NCI-H345 (cell line): ENCODE measurements around the gene RAD52.

Experiments used
- DNase-seq: peaks from one replicate; lab custom pipeline; 2025; lab: John Stamatoyannopoulos, UW

The RAD52 gene

DNA sequence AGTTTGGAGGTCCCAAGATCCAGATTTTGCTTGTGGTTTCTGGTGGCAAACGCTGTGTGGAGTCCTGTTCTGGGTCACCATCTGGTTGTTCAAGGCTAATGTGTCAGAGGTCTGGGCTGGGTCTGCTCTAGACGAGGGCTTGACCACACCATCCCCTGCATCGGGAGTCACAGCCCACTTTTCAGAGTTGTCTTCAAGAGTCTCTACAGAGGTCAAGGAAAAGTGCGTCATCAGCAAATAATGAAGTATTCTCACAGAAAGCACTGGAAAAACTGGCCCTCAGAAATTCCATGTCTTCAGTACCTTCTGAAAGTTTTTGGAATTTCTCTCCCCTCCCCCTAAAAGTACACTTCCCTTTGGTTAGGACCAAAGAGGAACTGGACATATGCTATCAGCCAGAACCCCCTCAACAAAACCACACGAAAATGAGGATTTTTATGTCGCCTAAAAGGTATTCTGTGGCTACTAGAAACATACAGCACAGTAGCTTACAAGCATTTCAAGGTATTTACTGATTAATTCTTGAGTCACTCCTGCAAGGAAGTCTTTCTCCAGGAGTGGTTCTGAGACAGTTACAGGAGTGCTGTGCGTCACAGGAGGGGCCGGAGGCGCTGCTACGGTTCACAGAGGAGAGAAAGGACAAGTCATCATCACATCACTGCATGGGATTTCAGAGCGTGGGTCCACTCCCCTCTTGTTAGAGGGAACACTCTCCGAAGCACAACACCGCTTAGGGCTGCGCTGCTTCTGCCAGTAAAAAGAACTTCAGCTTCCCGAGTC lies 35.4 kb downstream of the RAD52 start:
- DNase-seq: no peak

DNA sequence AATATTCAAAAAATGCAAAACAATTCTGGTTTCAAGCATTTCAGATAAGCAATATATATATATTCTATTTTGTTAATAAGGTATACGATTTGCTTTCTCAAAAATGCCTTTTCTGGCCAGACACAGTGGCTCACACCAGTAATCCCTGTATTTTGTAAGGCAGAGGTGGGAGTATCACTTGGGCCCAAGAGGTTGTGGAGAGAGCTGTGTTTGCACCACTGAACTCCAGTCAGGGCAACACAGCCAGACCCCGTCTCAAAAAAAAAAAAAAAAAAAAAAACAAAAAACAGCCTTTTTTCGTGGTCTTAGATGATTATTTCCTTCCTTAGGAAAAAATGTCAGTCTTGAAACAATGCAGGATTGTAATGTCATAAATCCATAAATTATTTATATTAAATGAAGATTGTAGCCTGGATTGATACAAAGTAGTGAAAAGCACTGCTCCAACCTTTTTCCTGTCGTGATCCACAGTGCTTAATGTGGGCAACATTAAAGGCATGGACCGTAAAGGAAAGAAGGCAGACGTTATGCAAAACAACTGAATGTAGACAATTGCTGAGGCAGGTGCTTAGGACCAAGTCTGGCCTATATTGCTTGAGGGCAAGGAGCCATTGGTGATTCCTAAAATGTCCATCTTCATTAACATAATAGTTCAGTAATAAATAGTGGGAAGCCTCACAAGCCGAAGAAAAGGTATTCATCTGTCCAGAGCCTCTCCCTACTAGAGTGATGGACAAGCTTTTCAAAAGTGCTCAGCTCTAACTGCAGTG lies 36.8 kb downstream of the RAD52 start:
- no peak for DNase-seq

DNA sequence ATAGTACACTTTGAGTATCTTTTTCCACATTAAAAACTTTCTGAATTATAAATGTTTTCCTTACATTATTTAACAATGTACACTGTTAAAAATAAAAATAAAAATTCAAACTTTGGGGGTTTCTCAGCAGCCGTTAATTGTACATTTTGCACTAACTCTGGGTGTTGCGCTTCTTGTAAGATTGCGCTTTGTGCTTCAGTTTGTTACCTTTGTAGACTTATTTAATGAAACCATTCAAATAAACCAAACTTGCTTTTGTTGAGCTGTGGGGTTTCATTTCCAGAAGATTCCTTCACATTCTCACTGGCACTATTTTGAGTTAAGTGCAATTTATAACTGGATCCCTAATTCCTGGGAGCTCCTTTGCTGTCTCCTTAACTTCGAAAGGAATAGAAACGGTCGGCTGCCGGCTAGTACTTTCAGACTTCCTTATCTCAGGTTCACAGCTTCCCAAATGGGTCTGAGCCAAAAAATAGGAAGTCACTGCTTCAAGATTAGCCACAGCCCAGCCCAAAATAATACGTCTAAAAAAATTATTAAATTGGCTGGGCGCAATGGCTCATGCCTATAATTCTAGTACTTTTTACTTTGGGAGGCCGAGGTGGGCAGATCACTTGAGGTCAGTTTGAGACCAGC lies 38.2 kb downstream of the RAD52 start:
- DNase-seq: no peak

DNA sequence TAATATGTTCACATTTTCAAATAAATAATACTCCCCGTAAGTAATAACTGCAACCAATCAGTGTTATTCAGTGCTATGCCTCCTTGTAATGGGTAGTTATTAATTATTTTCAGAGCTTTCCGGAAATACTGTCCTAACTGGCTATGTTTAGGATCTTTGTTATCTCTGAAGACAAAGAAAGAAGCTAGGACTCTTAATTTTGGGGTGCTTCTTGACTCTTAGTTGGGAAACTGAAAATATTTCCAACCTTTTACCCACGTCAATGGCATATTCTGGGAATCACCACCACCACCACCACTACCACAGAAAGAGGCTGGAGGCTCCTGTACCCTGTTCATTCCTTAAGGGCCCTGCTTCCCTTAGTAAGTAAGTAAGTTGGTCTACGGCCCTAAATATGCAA lies 39.1 kb downstream of the RAD52 start:
- DNase-seq: no peak

DNA sequence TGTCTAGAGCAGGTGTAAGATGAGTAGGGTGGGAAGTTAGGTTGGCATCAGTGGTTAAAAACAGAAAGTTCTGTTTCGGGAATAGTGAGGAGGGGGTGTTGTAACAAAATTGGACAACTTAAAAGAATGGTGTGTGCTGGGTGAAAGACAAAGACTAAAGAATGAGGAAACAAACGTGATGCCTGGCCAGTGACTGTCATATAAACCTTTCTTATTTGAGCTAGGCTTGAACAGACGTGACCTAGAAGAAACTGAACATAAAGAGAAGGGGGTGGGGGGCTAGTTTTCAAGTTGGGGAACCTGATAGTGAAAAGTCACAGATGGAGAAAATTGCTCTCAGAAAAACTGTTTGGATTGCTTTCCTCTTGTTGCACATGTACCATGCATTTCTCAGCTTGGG lies 39.6 kb downstream of the RAD52 start:
- DNase-seq: no peak

- DNase-seq: no peak
Measured at GRCh38 chr12:907413-908185, 41.9 kb downstream of the RAD52 start.

DNA sequence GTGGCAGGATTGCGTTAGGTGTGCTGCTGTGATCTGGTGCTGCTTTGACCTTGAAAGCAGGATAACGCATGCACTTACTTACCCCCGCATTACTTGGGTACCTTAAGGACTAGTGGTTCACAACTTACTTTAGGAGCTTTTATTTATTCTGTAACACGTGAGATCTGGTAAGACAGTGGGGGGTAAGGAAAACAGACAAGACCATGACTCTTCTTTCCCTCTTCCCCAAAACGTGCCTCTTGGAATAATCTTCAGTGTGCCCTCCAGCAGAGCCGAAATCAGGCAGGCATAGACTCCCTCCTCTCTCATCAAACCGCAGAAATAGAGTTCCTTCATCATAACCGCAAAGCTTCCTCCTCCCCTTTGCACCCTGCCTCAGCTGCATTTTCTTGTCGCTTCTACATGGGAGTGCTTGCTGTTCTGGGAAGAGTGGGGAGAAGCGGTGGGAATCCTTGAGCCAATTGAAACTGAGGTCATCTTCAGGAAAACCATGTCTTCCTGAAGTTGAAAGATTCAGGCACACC lies 43.4 kb downstream of the RAD52 start:
- DNase-seq: no peak

DNA sequence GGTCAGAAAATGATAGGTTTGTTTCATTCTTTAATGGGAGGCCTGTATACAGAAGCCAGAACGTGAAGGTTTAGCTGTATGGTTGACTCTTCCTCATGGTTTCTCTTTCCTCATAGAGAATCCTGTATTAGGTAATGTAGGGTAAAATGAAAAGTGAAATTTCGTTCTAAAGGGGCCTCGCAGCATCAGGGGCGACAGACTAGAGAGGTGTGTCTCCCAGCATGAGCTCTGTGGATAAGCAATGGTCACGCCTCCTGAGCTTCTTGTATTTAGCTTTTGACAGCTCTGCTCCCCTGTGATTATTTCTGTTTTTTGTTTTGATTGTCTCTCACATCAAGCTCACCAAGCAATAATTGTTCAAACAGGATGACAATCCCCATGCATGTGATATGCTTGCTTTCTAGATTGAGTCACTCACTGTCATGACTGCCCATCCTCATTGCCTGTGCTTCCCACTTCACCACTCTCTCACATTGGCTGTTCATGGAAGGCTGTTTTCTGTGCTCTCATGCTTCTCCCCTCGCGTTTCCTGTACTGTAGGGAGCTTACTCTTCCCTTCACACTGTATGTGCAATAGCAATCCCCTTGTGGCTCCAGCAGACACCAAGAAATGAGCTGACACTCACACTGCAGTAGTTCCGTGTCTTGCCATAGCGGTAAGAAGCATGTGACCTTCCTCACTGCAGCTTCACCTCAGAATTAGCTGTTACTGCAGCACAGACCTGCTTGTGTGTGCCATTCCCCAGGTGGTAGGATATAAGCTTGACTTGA lies 44.0 kb downstream of the RAD52 start:
- no peak for DNase-seq

DNA sequence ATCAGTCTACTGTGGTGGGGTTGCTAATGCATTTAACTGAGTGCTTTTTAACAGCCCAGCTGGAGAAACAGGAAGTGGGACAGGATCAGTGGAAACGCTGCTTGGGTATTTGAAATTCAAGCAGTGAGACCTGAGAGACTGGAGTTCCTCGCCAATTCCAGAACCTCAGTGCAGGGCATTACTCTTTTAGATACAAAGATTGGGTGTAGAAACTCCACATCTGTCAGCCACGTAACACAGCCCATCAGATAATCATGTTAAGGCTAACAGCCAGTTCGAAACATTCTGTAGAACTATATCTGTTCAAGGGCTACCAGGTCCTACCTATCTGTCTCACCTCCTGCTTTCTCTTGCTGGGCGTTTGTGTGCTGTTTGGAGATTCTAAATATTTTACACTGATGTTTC lies 45.5 kb downstream of the RAD52 start:
- no peak for DNase-seq

GRCh38 chr12:903055-903454 lies 46.4 kb downstream of the RAD52 start:
- DNase-seq: no peak

- DNase-seq: no peak
Measured at GRCh38 chr12:902581-902980, 46.9 kb downstream of the RAD52 start.

DNA sequence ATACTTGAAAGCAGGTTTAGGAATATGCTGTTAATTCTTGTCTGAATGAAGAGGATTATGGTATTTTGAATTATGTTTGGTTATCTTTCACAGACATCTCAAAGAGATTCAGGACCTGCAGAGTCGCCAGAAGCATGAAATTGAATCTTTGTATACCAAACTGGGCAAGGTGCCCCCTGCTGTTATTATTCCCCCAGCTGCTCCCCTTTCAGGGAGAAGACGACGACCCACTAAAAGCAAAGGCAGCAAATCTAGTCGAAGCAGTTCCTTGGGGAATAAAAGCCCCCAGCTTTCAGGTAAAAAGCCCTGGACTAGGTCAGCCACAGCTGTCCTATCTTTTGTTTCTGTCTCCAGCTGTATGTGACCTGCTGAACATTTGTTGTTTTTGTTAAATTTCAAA lies 52.1 kb downstream of the RAD52 start:
- DNase-seq: no peak

- DNase-seq: no peak
Measured at GRCh38 chr12:896031-896430, 53.5 kb downstream of the RAD52 start.

DNA sequence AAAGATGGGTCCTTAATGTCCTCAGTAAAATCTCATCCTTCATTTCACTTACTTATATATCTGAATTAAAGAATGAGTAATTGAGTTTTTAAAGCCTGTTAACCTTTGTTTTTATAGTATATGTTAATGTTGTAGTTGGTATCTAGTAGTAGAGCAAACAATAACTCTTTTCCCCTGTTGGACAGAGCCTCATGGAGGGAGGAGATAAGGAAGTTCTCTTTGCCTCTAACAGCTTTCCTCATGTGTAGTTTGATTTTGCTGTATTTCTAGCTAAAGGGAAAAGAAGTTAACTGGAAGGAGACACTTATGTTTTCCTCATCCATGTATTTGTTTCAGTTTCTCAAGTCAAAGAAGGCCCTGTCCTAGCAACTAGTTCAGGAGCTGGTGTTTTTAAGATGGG lies 55.3 kb downstream of the RAD52 start:
- no peak for DNase-seq

- no peak for DNase-seq
Measured at GRCh38 chr12:886206-886605, 63.3 kb downstream of the RAD52 start.

DNA sequence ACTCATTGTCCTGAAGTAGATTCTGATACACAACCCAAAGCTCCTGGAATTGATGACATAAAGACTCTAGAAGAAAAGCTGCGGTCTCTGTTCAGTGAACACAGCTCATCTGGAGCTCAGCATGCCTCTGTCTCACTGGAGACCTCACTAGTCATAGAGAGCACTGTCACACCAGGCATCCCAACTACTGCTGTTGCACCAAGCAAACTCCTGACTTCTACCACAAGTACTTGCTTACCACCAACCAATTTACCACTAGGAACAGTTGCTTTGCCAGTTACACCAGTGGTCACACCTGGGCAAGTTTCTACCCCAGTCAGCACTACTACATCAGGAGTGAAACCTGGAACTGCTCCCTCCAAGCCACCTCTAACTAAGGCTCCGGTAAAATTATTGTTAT lies 63.8 kb downstream of the RAD52 start:
- no peak for DNase-seq

DNA sequence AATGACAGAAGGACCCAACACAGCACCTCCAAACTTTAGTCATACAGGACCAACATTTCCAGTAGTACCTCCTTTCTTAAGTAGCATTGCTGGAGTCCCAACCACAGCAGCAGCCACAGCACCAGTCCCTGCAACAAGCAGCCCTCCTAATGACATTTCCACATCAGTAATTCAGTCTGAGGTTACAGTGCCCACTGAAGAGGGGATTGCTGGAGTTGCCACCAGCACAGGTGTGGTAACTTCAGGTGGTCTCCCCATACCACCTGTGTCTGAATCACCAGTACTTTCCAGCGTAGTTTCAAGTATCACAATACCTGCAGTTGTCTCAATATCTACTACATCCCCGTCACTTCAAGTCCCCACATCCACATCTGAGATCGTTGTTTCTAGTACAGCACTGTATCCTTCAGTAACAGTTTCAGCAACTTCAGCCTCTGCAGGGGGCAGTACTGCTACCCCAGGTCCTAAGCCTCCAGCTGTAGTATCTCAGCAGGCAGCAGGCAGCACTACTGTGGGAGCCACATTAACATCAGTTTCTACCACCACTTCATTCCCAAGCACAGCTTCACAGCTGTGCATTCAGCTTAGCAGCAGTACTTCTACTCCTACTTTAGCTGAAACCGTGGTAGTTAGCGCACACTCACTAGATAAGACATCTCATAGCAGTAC lies 64.6 kb downstream of the RAD52 start:
- no peak for DNase-seq

DNA sequence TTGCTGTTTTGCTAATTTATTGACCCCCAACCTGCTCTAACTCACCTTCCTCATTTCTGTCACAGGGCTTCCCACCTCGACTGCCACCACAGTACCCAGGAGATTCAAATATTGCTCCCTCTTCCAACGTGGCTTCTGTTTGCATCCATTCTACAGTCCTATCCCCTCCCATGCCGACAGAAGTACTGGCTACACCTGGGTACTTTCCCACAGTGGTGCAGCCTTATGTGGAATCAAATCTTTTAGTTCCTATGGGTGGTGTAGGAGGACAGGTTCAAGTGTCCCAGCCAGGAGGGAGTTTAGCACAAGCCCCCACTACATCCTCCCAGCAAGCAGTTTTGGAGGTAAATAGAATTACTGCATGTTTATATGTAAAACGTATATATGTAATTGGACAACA lies 68.8 kb downstream of the RAD52 start:
- no peak for DNase-seq

- no peak for DNase-seq
Measured at GRCh38 chr12:879641-880040, 69.9 kb downstream of the RAD52 start.

GRCh38 chr12:873954-874353 lies 75.5 kb downstream of the RAD52 start:
- no peak for DNase-seq

DNA sequence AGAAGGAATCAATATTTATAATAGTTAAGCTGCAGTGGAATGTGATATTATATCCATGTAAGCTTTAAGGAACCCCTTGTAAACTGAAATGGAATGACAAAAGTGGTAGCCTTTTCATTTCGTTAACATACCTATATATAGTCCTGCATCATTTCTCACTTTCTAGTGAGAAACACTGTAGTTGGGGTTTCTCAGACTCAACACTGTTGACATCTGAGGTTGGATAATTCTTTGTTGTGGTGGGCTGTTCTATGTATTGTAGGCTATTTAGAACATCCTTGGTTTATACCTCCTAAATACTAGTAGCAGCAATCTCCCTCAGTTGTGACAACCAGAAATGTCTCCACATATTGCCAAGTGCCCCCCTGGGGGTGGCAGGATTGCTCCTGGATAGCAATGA lies 79.1 kb downstream of the RAD52 start:
- DNase-seq: no peak
